Measurements from ENCODE around the gene CCDC88B.

CCDC88B gene

GRCh38 chr11:64385945-64386704 is 46.1 kb downstream of the CCDC88B start:
- DNase-seq, result no peak

GRCh38 chr11:64387916-64388315 is 47.9 kb downstream of the CCDC88B start:
- DNase-seq, result no peak

- DNase-seq, result no peak
Measured at GRCh38 chr11:64388894-64389293, 48.9 kb downstream of the CCDC88B start.

- no peak for DNase-seq
Measured at GRCh38 chr11:64389851-64390250, 49.8 kb downstream of the CCDC88B start.

GRCh38 chr11:64390558-64390957 is 50.6 kb downstream of the CCDC88B start:
- DNase-seq, result no peak

GRCh38 chr11:64391839-64392238 is 51.8 kb downstream of the CCDC88B start:
- no peak for DNase-seq

GRCh38 chr11:64395545-64396078 is 55.6 kb downstream of the CCDC88B start:
- DNase-seq, result no peak

GRCh38 chr11:64396079-64396591 is 56.1 kb downstream of the CCDC88B start:
- DNase-seq, result no peak

GRCh38 chr11:64400102-64400501 is 60.1 kb downstream of the CCDC88B start:
- DNase-seq, result no peak

GRCh38 chr11:64400667-64401066 is 60.7 kb downstream of the CCDC88B start:
- peak; percentile 55 for DNase-seq

GRCh38 chr11:64401775-64402174 is 61.8 kb downstream of the CCDC88B start:
- no peak for DNase-seq

- no peak for DNase-seq
Measured at GRCh38 chr11:64403106-64403505, 63.1 kb downstream of the CCDC88B start.

GRCh38 chr11:64406221-64406946 is 66.4 kb downstream of the CCDC88B start:
- DNase-seq, result no peak

Measured in RPMI8226 (cell line).